ENCODE measurements around the gene LAS1L. TPM values are rescaled to one million over a fixed set of nuclear protein-coding genes. Genes with fewer than 3 reads are reported as not detected.
"Not testable (repeated sequence)": the region's sequence is repeated elsewhere in the genome, so short reads cannot be mapped to it uniquely, and the experiment has no call there.

Gene LAS1L
- 10 to 100 TPM; 18.7 to 21.9 TPM for total RNA-seq
- long read RNA-seq, donor 1, transcript LAS1L-202 (13 exons, 2,386 nt) = major isoform, 10 of 23 reads
- long read RNA-seq, donor 1, partial matches to known transcripts = 4 of 23 reads
- long read RNA-seq, donor 1, other reads (novel, unspliced or antisense) = 8 of 23 reads
- long read RNA-seq, donor 2, transcript LAS1L-202 (13 exons, 2,386 nt) = major isoform, 31 of 106 reads
- long read RNA-seq, donor 2, transcript LAS1L-203 (14 exons, 2,439 nt) = minor isoform, 17 of 106 reads
- long read RNA-seq, donor 2, partial matches to known transcripts = 25 of 106 reads
- long read RNA-seq, donor 2, other reads (novel, unspliced or antisense) = 33 of 106 reads

GRCh38 chrX:65534450-65535292 lies at the start of gene LAS1L:
TSS of gene LAS1L (minus strand) at chrX:65534787. CDS start at chrX:65534715, 72 bp downstream.
- intact Hi-C loops (cut with DNase I) = no loop called here
- peak; percentile 96 for DNase-seq (ENCODE audit: low spot score)

- no peak for DNase-seq (ENCODE audit: low spot score)
- intact Hi-C loops (cut with DNase I) = loop anchor here (5.0 kb wide), 1 partner anchor 405 kb away; no protein-coding TSS in a partner anchor
Observed at GRCh38 chrX:65582450-65583082, 48.0 kb upstream of the LAS1L start.

GRCh38 chrX:65581661-65582339 lies 47.2 kb upstream of the LAS1L start:
- intact Hi-C loops (cut with DNase I) = loop anchor here (5.0 kb wide), 1 partner anchor 406 kb away; no protein-coding TSS in a partner anchor
- no peak for DNase-seq (ENCODE audit: low spot score)

- no peak for DNase-seq (ENCODE audit: low spot score)
- intact Hi-C loops (cut with DNase I) = no loop called here
Observed at GRCh38 chrX:65578346-65578745, 43.8 kb upstream of the LAS1L start.

DNA sequence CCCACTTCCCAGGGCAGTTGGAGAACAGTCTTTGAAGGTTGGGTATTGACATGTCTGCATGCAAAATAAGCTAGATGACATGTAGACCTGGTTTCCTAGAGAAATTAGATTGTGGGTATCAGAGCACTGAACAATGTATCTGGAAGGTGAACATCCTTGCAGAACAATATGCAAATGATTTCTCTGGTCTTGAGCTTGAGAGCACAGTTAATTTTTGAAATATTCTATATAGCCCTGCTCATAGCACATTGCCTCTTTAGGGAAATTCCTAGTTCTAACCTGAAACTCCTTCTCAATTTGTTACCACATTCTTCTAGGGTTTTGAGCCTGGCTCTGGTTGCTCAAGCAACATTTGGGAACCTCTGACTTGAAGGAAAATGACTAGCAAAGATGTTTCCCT lies 41.6 kb upstream of the LAS1L start:
- intact Hi-C loops (cut with DNase I) = no loop called here
- no peak for DNase-seq (ENCODE audit: low spot score)

DNA sequence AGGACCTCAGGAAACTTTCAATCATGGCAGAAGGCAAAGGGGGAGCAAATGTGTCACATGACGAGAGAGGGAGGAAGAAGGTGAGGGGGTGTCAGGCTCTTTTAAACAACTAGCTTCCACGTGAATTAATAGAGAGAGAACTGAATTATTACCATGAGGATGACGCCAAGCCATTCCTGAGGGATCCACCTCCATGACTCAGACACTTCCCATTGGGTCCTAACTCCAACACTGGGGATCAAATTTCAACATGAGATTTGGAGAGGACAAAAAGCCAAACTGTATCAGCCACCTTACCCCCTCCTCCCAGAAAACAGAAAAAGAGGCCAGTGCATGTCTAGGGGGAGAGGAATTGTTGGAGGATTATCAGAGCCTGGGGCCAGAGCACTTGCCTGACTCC lies 40.4 kb upstream of the LAS1L start:
- intact Hi-C loops (cut with DNase I) = no loop called here
- no peak for DNase-seq (ENCODE audit: low spot score)

GRCh38 chrX:65574356-65574755 lies 39.8 kb upstream of the LAS1L start:
- intact Hi-C loops (cut with DNase I) = no loop called here

DNA sequence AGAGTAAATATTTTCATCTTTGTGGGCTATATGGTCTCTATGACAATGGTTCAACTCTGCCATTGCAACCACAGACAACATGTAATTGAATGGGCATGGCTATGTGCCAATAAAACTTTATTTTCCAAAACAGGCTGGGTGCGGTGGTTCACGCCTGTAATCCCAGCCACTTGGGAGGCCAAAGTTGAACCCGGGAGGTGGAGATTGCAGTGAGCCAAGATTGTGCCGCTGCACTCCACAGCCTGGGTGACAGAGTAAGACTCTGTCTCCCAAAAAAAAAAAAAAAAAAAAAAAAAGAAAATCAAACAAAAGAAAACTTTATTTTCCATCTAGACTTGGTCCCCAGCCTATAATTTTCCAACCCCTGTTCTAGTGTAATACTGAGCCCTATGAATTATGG lies 38.4 kb upstream of the LAS1L start:
- no peak for DNase-seq (ENCODE audit: low spot score)
- intact Hi-C loops (cut with DNase I) = no loop called here

More at GRCh38 chrX:65574356-65574755, 39.8 kb upstream of the LAS1L start:
- no peak for DNase-seq (ENCODE audit: low spot score)

DNA sequence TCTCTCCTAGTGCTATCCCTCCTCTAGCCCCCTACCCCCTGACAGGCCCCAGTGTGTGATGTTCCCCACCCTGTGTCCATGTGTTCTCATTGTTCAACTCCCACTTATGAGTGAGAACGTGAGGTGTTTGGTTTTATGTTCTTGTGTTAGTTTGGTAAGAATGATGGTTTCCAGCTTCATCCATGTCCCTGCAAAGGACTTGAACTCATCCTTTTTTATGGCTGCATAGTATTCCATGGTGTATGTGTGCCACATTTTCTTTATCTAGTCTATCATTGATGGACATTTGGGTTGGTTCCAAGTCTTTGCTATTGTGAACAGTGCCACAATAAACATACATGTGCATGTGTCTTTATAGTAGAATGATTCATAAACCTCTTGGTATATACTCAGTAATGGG lies 28.3 kb upstream of the LAS1L start:
- DNase-seq (ENCODE audit: low spot score); intact Hi-C loops (cut with DNase I): not testable (repeated sequence)

DNA sequence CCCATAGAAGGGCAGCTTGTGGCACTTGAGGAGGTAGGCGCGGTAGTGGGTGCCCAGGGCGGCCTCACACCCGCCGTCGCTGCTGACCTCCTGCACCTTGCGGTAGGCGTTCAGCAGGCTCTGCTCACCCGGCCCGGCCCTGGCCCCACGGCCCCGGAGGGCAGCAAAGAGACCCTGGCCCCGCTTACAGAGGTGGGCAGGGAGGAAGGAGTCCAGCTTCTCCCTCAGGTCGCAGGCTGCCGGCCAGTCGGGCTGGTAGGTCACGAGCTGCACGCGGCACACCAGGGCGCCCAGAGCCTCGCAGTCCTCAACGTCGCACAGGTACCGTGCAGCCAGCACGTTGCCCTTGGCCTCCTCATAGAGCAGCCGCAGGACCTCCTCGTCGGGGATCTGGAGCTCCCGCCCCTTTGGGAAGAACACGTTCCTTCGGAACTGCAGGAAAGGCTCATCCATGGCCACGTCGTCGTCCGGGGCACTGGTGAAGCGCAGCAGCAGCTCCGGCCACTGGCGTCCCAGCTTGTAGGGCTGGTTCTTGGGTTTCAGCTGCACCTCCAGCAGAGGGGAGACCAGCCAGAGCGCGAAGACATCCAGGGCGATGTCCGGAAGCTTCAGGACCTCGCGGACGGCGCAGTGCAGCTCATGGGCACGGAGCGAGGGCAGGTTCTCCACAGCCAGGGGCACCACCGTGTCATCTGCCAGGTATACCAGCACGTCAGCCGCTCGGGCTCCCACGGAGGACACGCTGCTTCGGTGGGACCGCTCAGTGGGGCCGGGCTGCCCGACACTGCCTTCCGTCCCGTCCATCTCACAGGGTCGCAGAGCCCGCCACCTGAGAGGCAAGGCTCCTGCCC lies 17.1 kb upstream of the LAS1L start:
- no peak for DNase-seq (ENCODE audit: low spot score)
- intact Hi-C loops (cut with DNase I) = no loop called here

DNA sequence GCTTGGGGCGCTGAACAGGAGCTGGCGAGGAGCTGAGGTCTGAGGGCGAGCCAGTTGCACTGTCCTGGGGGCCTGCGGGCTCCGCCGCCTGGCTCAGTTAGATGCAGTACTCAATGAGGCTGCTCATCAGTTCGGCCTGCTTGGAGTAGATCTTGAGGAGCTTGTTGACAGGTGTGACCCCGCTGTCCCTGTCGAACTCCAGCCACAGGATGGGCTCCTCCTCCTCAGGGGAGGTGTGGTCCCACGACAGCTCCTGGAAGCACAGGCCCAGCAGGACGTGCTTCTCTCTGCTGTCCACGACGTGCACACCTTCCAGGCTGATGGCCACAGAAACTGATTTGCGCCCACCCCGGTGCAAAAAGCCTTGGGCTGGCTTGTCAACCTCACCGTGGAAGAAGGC lies 16.5 kb upstream of the LAS1L start:
- intact Hi-C loops (cut with DNase I) = no loop called here
- DNase-seq (ENCODE audit: low spot score) = no peak

DNA sequence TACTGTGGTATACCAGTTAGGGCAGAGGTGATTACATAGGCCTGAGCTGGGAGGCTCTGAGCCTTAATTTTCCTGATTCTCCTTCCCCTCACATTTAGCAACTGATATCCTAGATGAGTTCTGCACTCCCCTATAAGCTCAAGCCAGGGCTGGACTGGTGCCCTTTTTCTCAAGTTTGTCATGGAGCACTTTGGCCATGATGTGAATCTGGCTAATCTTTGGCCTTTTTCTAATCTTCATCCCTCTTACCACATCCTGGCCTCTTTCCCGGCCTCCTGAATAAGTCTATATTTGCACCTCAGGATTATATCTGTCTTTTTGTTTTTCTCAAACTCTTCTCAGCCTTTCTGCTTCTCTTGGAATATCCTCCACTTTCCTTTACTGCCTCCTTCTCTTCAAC lies 10.9 kb upstream of the LAS1L start:
- DNase-seq (ENCODE audit: low spot score) = no peak
- intact Hi-C loops (cut with DNase I) = no loop called here

DNA sequence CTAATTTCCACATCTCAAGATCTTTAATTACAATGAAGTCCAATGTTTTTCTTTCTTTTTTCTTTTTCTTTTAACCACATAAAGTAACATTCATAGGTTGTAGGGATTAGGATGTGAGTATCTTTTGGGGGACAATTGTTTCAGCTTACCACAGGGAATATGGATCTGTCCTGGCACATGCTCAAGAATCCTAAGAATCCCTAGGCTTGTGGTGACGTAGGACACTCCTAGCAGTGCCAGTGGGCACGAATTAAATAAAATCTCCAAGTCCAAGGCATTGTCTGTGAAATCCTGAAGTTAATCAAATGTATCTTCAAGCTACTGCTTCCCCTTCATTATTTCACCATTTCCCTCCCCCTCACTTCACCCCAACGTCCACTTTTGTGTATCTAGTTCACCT lies 2.6 kb upstream of the LAS1L start:
- DNase-seq (ENCODE audit: low spot score) = no peak
- intact Hi-C loops (cut with DNase I) = no loop called here

DNA sequence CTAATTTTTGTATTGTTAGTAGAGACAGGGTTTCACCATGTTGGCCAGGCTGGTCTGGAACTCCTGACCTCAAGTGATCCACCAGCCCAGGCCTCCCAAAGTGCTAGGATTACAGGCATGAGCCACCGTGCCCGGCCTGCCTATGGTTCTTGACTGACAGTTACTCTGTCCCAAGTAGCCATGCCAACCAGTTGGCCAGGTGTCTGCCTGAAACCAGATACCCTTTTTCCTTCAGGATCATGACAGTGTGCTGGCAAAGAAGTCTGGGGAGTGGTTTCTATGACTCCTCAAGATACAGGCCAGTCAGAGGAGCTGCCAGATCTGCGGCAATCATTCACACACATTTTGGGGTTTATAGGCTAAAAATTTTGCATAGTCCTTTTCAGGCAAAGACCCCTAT lies 1.7 kb upstream of the LAS1L start:
- intact Hi-C loops (cut with DNase I) = no loop called here

DNA sequence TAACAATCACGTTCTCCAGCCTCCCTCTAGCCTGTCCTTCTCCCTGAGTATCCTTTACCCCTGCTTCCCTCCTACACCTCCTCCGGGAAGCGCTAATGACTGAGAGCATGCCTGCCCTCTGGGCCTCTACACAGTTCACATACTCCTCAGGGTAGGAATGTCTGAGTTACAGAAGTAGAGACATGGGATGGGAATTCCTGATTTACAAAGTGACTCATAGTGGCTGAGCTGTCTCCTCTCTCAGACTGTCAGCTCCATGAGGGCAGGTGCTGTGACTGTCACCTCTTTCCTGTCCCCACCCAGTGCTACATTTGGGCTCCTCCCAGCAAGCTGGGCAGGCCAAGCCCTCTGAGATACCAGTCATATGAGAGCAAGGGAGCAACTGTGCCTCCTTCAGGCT lies 2.6 kb downstream of the LAS1L start:
- intact Hi-C loops (cut with DNase I) = no loop called here
- peak; percentile 51 for DNase-seq (ENCODE audit: low spot score)

More for the DNA sequence above, 1.7 kb upstream of the LAS1L start:
- DNase-seq (ENCODE audit: low spot score) = peak; percentile 60

DNA sequence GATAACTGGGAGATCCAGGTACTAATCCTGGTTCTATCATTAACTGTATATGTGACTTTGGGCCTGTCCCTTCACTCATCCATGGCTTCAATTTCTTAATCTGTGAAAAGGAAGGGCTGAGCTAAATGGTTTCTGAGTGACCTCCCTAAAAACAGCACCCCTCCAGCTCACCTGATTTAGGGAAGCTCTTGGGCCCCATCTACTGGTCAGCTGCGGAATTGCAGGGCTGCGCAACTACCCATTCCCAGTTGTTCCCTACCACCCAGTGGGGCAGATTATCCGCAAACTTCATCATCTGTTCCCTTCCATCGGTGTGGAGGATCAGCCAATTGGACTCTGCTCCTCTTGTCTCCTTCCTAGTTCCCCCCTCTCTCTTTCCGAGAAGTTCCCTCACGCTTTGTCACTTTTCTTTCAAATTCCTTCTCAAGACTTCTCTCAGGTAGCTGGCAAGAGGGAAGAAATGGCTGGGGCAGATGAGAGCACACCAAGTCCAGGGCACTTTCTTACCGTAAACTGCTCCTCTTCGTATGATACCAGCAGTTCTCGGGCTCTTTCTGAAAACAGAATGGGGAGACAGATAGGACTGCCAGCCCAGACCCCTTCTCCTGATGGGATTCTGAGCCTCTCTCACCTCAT lies 5.8 kb downstream of the LAS1L start:
- intact Hi-C loops (cut with DNase I) = no loop called here
- DNase-seq (ENCODE audit: low spot score) = no peak

DNA sequence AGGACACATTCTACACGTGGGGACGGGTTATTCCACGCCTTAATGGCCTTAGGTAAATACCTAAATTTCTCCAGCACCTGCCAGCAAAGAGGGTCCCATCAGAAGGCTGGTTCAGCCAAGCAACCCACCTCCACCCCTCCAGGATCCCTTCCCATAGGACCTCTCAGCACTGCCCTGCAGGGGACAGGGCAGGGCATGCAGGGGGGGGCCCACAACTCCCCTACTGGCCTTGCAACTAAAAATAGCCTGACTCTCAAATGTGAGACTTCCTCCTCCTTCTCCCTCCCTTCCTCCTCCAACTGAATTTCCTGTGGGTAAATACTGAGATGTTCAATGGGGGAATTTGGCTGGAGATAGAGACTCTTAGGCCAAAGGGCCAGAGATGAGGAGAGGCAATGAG lies 6.3 kb downstream of the LAS1L start:
- intact Hi-C loops (cut with DNase I) = no loop called here
- DNase-seq (ENCODE audit: low spot score) = no peak

- no peak for DNase-seq (ENCODE audit: low spot score)
- intact Hi-C loops (cut with DNase I) = no loop called here
Observed at GRCh38 chrX:65524139-65524538, 10.4 kb downstream of the LAS1L start.

All from posterior vena cava (tissue), 2 donors.